GM20431 (cell line): ENCODE measurements around the gene DMRT2.

Experiments
- in situ Hi-C: fragments of 300-500 bp; cut with MseI, MboI; formaldehyde crosslinking; loops from one replicate; pipeline ENCODE4 v1.15.0; 2020; ENCODE audit warnings: low sequenced_read_pairs; ENCODE audit not compliant: unreplicated experiment

DMRT2 gene

GRCh38 chr9:1083325-1083913 is 33.3 kb downstream of the DMRT2 start:
- in situ Hi-C loops = no loop called here

- in situ Hi-C loops = no loop called here
These were observed 34.9 kb downstream of the DMRT2 start for GRCh38 chr9:1085086-1085485.

GRCh38 chr9:1086517-1086916 is 36.4 kb downstream of the DMRT2 start:
- in situ Hi-C loops = no loop called here

- in situ Hi-C loops = no loop called here
These were observed 37.1 kb downstream of the DMRT2 start for GRCh38 chr9:1087120-1087881.

- in situ Hi-C loops = no loop called here
These were observed 44.6 kb downstream of the DMRT2 start for GRCh38 chr9:1094749-1095148.

GRCh38 chr9:1096155-1096964 is 46.2 kb downstream of the DMRT2 start:
- in situ Hi-C loops = no loop called here

GRCh38 chr9:1098551-1098950 is 48.4 kb downstream of the DMRT2 start:
- in situ Hi-C loops = no loop called here

GRCh38 chr9:1100201-1100600 is 50.0 kb downstream of the DMRT2 start:
- in situ Hi-C loops = no loop called here

- in situ Hi-C loops = no loop called here
These were observed 50.8 kb downstream of the DMRT2 start for GRCh38 chr9:1100945-1101344.

GRCh38 chr9:1101846-1102641 is 51.9 kb downstream of the DMRT2 start:
- in situ Hi-C loops = no loop called here

GRCh38 chr9:1102642-1102970 is 52.4 kb downstream of the DMRT2 start:
- in situ Hi-C loops = no loop called here
